Epithelial cell of prostate (primary cell): Measurements from ENCODE around the gene MATR3.
"Not testable (repeated sequence)": the region's sequence is repeated elsewhere in the genome, so short reads cannot be mapped to it uniquely, and the experiment has no call there.

Experiments used
- DNase-seq: peaks from one replicate; pipeline ENCODE4 v3.0.0-alpha.2; 2011; ENCODE audit warnings: low read depth, low spot score
- H3K27ac ChIP-seq: fragments of 450-650 bp; 2 replicates; pipeline ENCODE4 v1.5.1; 2017; ENCODE audit warnings: mild to moderate bottlenecking

MATR3 gene

DNA sequence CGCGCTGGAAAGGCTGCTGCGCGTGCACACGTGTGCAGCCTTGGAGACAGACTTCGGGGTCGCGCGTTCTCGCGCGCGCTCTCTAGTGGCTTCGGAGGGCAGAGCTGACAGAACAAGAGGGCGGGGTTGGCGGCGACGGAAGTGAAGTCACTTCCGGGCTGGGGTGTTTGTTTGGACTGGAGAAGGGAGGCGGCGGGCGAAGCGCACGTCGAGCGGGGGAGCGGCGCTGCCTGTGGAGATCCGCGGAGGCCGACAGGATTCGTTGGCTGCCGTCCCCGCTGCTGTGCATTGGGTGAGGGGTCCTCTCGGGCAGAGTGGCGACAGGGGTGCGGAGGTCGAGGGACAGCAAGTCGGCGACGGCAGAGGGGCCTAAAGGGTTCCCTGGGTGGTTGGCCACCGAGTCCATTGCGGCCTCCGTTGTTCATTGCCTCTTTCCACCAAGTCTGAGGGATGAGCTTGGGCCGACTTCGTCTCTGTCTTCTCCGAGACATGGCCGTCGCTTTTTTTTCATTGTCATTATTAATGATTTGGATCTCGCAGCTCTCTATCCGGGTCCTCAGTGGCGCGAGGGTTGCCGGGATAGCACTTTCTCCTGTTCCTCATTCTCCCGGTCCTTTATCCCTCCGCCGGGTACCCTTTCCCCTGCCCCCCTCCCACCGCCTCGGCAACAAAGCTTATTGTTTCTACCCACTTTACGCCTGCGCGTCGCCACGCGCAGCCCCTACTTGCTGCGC, 48.3 kb downstream of the MATR3 start, which contains the start of gene PAIP2:
Gene PAIP2, plus strand, starts transcription at position 166 of the 734 bp plus-strand sequence. CDS start 21,931 bp downstream, outside the sequence.
- H3K27ac ChIP-seq, result peak within 1 kb of the TSS; percentile 89
- DNase-seq, result peak; percentile 79

DNA sequence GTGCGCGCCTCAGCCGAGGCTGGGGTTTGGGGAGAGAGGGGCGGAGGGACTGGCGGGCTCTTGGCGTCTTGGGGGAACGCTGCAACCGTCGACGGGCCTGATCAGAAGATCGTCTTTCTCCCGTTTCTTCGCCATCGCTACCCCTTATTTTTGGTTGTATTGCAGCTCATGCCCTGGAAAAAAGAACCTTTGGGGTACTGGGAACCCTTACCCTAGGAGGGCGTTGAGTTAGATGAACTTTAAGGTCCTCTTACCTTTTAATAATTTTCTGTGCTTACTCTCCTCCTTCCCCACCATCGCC, 48.8 kb downstream of the MATR3 start:
- DNase-seq, result no peak

DNA sequence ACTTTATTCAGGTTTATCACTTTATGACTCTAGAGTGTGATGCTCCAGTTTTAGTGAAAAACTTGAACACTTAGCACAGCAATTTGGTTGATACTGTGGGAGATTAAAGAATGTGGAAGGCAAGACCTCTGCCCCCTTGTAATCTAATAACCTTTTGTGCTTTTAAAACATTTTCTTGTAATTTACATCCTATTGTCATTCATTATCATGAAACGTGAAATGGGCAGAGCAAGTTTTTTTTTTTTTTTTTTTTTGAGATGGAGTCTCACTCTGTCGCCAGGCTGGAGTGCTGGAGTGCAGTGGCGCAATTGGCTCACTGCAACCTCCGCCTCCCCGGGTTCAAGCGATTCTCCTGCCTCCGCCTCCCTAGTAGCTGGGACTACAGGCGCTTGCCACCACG, 49.9 kb downstream of the MATR3 start:
- H3K27ac ChIP-seq, result no peak overlapping the region
- no peak for DNase-seq

More for the DNA sequence above, 48.8 kb downstream of the MATR3 start:
- H3K27ac ChIP-seq, result peak overlapping the region; percentile 89

DNA sequence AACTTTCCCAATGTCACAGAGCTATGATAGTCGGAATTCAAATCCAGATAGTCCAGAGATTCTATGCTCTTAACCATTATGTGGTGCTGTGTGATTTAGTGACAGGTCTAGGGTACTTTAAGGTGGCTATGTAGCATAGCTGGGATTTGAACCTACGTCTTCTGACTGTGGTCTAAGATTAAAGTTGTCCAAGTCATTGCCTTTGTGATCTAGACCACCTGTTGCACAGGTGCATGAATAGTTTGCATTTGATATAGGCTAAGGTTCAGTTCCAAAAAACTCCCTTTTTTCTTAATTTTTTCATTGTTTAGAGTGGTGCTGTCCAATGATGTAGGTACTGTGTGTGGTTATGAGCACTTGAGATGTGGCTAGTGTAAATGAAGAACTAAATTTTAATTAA, 50.6 kb downstream of the MATR3 start:
- no peak for DNase-seq
- no peak overlapping the region for H3K27ac ChIP-seq

DNA sequence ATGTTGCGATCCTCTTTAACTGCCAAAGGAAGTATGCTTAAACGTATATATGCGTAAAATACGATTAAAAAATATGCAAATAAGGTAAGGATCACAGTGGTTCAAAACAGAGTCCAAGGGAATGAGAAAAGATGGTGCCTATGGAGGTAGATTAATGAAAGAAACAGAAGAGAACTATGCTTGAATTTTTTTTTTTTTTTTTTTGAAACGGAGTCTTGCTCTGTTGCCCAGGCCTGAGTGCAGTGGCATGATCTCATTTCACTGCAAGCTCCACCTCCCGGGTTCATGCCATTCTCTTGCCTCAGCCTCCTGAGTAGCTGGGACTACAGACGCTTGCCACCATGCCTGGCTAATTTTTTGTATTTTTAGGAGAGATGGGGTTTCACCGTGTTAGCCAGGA, 51.9 kb downstream of the MATR3 start:
- not testable (repeated sequence) for DNase-seq, H3K27ac ChIP-seq

DNA sequence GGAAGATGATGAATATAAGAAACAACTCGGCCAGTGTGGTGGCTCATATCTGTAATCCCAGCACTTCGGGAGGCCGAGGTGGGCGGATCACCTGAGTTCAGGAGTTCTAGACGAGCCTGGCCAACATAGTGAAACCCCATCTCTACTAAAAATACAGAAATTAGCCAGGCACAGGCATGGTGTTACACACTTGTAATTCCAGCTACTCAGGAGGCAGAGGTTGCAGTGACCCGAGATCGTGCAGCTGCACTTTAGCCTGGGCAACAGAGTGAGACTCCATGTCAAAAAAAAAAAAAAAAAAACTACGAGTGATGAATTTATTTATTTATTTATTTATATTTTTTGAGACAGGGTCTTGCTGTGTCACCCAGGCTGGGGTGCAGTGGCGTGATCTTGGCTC, 54.3 kb downstream of the MATR3 start:
- not testable (repeated sequence) for DNase-seq, H3K27ac ChIP-seq

DNA sequence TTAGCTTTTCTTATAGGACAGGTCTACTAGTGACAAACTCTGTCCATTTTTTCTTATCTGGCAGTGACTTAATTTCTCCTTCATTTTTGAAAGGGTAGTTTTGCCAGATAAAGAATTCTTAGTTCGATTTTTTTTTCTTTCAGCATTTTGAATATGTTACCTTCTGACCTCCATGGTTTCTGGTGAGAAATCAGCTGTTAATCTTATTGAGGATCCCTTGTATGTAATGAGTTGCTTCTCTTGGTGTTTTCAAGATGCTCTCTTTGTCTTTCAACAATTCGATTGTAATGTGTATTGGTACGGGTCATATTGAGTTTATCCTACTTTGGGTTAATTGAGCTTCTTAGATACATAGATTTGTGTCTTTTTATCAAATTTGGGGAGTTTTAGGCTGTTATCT, 60.6 kb downstream of the MATR3 start:
- no peak overlapping the region for H3K27ac ChIP-seq
- DNase-seq, result no peak

DNA sequence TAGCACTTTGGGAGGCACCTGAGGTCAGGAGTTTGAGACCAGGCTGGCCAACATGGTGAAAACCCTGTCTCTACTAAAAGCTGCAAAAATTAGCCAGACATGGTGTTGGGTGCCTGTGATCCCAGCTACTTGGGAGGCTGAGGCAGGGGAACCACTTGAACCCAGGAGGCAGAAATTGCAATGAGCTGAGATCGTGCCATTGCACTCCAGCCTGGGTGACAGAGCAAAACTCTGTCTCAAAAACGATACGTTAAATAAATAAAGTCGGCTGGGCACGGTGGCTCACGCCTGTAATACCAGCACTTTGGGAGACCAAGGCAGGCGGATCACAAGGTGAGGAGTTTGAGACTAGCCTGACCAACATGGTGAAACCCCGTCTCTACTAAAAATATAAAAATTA, 62.4 kb downstream of the MATR3 start:
- not testable (repeated sequence) for H3K27ac ChIP-seq, DNase-seq

DNA sequence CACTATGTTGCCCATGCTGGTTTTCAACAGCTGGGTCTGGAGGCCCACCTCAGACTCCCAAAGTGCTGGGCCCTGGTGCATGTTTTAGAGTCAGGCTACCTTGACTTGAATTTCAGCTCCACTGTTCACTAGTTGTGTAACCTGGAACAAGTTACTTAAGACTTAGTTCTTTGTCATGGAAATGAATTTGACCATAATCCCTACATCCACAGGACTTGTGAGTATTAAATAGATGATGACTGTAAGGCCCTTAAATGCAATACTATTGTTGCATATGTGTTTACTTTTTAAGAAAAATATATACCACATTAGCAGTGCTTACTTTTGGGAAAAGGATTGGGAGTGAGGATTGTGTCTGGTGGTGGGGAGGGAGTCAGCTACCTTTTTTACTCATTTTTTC, 64.5 kb downstream of the MATR3 start:
- no peak overlapping the region for H3K27ac ChIP-seq
- DNase-seq, result no peak

DNA sequence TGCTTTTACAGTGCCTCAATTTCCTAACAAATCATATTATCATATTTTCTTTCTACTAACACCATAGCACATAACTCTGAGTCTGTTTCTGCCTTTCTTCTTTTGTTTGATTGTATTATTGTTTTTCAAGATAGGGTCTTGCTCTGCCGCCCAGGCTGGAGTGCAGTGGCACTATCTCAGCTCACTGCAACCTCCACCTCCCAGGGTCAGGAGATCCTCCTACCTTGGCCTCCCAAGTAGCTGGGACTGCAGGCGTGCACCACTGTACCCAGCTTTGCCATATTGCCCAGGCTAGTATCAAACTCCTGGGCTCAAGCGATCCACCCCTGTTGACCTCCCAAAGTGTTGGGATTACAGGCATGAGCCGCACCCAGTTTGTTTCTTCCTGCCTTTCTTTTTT, 66.8 kb downstream of the MATR3 start:
- no peak overlapping the region for H3K27ac ChIP-seq
- DNase-seq, result no peak

DNA sequence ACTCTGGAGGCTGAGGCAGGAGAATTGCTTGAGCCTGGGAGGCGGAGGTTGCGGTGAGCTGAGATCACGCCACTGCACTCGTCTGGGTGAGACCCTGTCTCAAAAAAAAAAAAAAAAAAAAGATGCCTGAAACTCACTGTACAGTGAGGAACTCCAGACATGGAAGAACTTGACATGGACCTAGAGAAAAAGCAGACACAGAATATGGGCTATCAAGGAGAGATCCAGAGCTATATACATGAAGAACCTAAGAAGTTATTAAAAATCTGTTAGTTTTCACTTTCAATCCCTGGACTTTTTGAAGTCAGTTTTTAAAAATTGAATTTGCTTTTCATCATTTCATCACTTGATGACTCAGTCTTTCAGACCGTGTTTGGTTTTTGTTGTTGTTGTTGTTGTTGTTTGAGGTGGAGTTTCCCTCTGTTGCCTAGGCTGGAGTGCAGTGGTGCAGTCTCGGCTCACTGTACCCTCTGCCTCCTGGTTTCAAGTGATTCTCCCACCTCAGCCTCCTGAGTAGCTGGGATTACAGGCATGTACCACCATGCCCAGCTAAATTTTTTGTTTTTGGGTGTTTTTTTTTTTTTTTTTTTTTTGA, 68.4 kb downstream of the MATR3 start:
- no peak for DNase-seq
- H3K27ac ChIP-seq, result no peak overlapping the region

DNA sequence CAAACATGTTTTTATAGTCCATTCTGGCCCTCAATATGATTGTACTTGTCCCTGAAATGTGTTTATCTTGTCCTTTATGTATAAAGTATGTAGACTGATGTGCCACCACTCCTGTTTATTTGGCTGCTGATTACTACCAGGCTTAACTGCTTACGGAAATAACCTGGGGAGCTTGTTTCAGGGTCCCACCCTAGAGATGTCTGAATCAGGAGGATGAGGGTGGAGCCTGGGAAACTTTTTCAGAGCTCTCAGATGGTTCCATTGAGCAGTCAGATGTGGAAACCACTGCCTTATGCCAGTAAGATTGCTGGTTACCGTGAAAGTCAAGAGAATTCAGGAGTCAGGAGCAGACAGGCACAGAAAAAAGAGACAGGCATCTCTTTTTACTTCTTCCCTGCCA, 70.4 kb downstream of the MATR3 start:
- no peak for DNase-seq
- no peak overlapping the region for H3K27ac ChIP-seq

DNA sequence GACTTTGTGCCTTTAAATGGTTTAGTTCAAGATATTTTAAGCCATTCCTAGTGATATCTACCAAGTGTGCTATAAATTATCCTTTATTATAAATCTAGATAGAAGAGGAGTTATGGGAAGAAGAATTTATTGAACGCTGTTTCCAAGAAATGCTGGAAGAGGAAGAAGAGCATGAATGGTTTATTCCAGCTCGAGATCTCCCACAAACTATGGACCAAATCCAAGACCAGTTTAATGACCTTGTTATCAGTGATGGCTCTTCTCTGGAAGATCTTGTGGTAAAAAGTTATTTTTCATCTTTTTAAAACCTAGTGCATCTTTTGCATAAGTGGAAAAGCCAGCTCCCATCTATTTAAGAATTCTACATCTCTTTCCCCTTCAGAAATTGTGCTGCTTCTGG, 70.9 kb downstream of the MATR3 start:
- no peak overlapping the region for H3K27ac ChIP-seq

DNA sequence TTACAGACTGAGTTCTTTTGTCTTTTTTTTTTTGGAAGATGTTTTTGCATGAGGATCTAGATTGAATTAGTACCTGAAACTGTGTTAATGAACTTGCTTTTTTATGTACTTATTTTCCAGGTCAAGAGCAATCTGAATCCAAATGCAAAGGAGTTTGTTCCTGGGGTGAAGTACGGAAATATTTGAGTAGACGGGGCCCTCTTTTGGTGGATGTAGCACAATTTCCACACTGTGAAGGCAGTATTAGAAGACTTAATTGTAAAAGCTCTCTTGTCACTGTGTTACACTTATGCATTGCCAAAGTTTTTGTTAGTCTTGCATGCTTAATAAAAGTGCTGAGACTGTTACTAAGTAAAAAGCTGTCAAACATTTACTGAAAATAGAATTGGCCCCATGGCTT, 75.1 kb downstream of the MATR3 start:
- H3K27ac ChIP-seq, result no peak overlapping the region
- no peak for DNase-seq

More for the DNA sequence above, 70.9 kb downstream of the MATR3 start:
- no peak for DNase-seq

DNA sequence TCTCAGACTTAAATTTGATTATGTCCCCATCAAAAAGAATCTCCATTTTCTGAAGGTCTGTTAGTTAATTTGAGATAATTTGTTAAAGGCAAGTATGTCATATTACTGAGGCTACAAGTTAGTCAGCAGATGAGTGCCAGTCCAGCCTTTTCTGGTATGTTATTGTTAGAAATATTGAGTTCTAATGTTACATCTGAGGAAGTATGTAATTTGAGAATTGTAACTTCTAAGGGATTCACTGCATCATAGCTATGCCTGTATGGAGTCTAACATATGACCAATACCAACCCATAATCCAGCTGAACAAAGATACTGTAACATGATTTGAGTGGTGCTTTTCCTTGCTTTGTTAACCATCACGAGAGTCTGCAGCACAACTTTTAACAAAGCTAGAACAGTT, 75.6 kb downstream of the MATR3 start:
- no peak overlapping the region for H3K27ac ChIP-seq
- no peak for DNase-seq

DNA sequence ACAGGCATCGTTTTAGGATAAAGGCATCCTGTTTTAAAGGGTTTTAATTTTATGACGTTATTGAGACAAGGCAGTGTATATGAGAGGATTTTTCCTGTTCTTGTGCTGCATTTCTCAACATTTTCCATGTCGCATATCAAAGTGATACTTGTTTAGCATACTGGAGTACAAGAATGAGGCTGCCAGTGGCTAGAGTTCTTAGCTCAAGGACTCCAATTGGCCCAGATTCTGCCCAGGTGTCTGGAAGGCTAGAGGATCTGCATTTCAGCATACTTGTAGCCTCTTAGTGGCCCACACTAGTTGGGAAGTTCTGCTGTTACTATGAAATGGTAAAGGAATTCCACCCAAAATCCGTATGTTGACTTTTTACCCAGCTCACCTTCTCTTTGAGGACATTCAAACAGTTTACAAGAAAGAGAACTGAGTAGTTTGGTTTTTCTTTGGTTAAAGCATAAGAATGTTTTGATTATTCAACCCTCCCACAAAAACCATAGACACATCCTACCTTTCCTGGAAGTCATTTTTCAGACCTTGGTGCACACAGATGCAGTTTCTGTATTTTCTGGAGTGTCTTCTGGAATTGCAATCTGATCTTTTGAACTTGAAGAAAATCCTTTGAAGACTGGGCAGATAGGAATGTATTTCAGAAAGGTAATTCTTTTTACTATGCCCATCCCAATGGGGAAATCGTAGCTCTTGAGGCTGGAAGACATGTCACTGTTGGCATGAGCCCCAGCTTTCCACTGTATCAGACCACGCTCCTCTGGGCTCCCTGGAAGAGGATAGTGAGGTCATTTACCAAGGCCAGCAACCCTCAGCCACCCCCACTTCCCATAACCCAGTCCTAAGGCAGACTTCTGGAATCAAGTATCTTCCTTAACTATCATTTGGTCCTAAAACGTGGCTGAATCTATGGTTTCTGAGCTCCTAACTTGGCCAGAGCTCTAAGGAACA, 78.2 kb downstream of the MATR3 start:
- no peak for DNase-seq
- H3K27ac ChIP-seq, result no peak overlapping the region

DNA sequence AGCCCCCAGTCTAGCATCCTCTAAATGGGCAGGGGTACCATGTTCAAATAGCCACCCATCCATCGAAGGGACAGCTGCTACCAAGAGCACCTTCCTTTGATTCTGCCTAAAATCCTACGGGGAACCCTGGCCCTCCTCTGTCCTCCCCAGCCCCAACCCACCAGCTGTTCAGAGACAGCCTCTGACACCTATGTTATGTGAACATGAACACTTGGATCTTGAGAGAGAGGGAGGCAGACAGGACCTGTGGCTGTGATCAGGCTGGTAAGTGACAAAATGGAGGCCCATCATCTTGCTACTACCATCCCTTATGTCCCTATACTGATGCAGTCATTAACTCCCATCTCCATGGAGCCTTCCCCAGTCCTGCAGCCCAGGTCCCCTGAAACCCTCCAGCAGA, 81.4 kb downstream of the MATR3 start:
- H3K27ac ChIP-seq, result no peak overlapping the region
- DNase-seq, result no peak

DNA sequence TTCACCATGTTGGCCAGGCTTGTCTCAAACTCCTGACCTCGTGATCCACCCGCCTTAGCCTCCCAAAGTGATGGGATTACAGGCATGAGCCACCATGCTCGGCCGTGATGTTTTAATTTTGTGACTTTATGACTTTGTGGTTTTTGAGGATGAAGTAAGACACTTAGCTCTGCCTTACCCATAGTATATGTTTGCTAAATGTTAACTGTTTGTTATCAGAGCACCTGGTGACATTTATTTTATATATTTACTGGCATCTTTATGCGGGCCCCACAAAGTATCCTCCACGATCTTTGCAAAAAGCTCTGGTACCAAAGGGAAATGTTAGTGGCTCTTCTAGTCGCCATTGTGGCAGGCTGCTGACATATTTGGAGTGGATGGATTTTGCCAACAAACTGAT, 82.8 kb downstream of the MATR3 start:
- no peak overlapping the region for H3K27ac ChIP-seq
- DNase-seq, result no peak

DNA sequence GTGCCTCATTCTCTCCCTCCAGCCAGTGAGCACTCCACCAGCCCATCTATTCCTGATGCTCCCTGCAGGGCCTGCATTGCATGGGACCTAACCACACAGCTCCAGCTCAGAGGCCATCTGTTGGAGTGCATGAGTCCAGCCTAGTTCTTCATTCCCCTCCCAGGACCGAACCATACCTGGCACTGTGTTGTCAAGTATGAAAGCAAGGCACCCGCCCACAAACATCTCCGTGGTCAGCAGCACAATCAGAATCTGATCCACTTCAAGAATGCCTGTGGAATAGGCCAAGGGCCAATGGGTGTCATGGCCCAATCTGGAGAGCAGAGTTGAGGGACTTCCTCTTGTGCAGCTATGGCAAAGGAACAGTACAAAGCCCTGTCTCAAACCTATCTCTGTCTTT, 83.7 kb downstream of the MATR3 start:
- DNase-seq, result no peak

DNA sequence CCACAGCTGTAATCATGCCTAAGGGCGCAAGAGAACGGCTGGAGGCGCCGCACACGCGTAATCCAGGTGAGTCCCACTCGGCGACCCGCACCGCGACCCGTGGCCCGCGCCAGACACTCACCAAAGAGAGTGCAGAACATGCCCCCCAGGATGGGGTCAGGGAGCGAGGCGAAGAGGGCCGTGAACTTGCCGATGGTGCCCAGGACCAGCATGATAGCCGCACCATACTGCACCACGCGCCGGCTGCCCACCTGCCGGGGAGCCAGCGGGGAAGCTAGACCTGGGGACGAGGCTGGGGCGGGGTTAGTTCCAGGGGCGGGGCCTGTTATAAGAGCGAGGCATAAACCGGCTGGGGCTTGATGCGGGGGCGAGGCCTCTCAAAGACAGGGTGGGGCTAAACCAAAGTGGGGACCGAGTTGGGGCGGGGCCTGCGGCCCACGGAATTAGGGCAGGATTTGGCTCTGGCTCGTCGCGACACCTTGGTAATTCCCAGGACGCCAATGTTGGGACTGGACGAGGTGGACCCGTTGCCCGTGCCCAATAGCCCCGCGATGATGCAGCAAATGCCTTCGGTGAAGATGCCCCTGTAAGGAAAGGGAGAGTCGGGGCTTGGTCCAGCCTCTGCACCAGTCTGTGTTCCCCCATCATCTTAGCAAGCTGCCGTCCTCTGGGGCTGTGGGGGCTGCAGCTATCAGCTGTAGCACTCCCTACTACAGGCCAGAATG, 84.7 kb downstream of the MATR3 start:
- DNase-seq, result no peak
- no peak overlapping the region for H3K27ac ChIP-seq

More for the DNA sequence above, 83.7 kb downstream of the MATR3 start:
- H3K27ac ChIP-seq, result no peak overlapping the region
